Upper lobe of left lung (tissue), 4 donors: Measurements from ENCODE around the gene ATOH8.

Source experiments
- CTCF ChIP-seq, 6 experiments: fragments of 450-650 bp in 4 of 6; fragments of 200-600 bp in 2 of 6; sonication (generic) in 2 of 6; IDR thresholded peaks; one replicate each; pipeline ENCODE4 v1.5.1; 2016 to 2019; ENCODE audit warnings: antibody characterized with exemption in 6 of 6
- POLR2AphosphoS5 ChIP-seq, 2 donors: sonication (generic); formaldehyde crosslinking; IDR thresholded peaks; one replicate each; pipeline ENCODE4 v1.5.1; 2017; ENCODE audit warnings: antibody characterized with exemption in 2 of 2

- TF ChIP-seq CTCF (IDR thresholded peaks at IDR 0.05) = no peak
- TF ChIP-seq POLR2AphosphoS5 (IDR thresholded peaks at IDR 0.05) = no peak
Observed at GRCh38 chr2:85730686-85731230, 23.0 kb upstream of the ATOH8 start.
